ENCODE results near the gene IGSF9B.

DNA sequence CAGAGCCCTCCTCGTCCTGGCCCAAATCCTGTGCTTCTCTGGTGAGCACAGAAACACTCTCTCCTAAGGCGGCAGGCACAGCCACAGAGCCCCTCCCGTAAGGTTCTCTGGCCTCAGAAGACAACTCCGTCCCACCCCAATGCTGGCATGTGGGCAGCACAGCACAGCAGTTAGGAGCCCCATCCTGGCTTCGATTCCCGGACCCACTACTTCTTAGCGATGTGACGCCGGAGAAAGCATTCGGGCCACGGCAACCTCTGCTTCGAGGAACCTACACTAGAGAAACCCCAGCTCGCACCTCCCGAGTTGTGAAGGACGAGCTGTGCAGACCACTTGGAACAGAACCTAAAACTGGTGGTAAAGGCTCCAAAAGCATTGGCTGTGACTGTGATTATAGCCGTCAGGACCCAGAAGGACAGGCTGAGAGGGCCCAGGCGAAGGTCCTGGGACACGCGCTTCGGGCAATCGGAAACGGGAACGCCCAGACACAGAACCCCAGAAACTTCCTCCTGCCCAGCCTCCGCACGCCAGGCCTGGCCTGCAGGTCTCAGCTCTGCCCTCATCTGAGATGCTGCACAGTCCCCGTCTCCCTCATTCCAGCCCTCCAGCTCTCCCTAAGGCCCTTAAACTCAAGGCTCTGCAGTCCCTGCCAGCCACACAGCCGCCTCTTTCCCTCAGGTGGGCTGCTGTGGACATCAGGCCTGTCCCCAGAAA is 26.6 kb downstream of the IGSF9B start:
- TF ChIP-seq, protein P1, sequence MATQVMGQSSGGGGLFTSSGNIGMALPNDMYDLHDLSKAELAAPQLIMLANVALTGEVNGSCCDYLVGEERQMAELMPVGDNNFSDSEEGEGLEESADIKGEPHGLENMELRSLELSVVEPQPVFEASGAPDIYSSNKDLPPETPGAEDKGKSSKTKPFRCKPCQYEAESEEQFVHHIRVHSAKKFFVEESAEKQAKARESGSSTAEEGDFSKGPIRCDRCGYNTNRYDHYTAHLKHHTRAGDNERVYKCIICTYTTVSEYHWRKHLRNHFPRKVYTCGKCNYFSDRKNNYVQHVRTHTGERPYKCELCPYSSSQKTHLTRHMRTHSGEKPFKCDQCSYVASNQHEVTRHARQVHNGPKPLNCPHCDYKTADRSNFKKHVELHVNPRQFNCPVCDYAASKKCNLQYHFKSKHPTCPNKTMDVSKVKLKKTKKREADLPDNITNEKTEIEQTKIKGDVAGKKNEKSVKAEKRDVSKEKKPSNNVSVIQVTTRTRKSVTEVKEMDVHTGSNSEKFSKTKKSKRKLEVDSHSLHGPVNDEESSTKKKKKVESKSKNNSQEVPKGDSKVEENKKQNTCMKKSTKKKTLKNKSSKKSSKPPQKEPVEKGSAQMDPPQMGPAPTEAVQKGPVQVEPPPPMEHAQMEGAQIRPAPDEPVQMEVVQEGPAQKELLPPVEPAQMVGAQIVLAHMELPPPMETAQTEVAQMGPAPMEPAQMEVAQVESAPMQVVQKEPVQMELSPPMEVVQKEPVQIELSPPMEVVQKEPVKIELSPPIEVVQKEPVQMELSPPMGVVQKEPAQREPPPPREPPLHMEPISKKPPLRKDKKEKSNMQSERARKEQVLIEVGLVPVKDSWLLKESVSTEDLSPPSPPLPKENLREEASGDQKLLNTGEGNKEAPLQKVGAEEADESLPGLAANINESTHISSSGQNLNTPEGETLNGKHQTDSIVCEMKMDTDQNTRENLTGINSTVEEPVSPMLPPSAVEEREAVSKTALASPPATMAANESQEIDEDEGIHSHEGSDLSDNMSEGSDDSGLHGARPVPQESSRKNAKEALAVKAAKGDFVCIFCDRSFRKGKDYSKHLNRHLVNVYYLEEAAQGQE (IDR thresholded peaks at IDR 0.05; ENCODE audit: insufficient read depth in 1 of 2, low read depth in 2 of 2, low read length in 1 of 2): no peak
- TF ChIP-seq, protein P2, sequence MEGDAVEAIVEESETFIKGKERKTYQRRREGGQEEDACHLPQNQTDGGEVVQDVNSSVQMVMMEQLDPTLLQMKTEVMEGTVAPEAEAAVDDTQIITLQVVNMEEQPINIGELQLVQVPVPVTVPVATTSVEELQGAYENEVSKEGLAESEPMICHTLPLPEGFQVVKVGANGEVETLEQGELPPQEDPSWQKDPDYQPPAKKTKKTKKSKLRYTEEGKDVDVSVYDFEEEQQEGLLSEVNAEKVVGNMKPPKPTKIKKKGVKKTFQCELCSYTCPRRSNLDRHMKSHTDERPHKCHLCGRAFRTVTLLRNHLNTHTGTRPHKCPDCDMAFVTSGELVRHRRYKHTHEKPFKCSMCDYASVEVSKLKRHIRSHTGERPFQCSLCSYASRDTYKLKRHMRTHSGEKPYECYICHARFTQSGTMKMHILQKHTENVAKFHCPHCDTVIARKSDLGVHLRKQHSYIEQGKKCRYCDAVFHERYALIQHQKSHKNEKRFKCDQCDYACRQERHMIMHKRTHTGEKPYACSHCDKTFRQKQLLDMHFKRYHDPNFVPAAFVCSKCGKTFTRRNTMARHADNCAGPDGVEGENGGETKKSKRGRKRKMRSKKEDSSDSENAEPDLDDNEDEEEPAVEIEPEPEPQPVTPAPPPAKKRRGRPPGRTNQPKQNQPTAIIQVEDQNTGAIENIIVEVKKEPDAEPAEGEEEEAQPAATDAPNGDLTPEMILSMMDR (IDR thresholded peaks at IDR 0.05): no peak

Measured in Panc1 (cell line).